ENCODE results near the gene ZNF611. TPM values are rescaled to one million over a fixed set of nuclear protein-coding genes. Genes with fewer than 3 reads are reported as not detected.
A peak's percentile ranks its signal among the peaks of the same experiment; 100 is the strongest.
"Not testable (repeated sequence)": the region's sequence is repeated elsewhere in the genome, so short reads cannot be mapped to it uniquely, and the experiment has no call there.

ZNF611 gene
- polyA plus RNA-seq (2013, experiment 1 of 2): 8.8 TPM
- polyA plus RNA-seq (2013, experiment 2 of 2): 7.4 TPM

- peaks cover 0 to 1% of the 10 kb centered on the region in 2 donors for H3K4me1 ChIP-seq (ENCODE audit: control insufficient read depth in 2 of 2, insufficient read depth in 1 of 2, low read depth in 1 of 2, low read length in 2 of 2)
- H3K27me3 ChIP-seq (ENCODE audit: control insufficient read depth in 3 of 3, insufficient read depth in 3 of 3, low read depth in 1 of 3, low read length in 3 of 3): no peaks in the 10 kb centered on the region
- peak within 1 kb of the TSS; percentile 48 for H3K23ac ChIP-seq (ENCODE audit: low read depth, low read length, poor library complexity)
- WGBS, 2 donors (ENCODE audit: extremely low coverage in 2 of 2, insufficient read length in 2 of 2, insufficient replicate concordance in 1 of 2): no CpG with 5 or more reads among the region's 38 CpGs
- H4K8ac ChIP-seq (ENCODE audit: low read depth, low read length): no peak within 1 kb of the TSS
- H3K79me1 ChIP-seq (ENCODE audit: low read depth, low read length): no peaks in the 10 kb centered on the region
- H3K14ac ChIP-seq (ENCODE audit: low read length): no peak within 1 kb of the TSS
- H4K91ac ChIP-seq (ENCODE audit: low read depth, low read length, poor library complexity): no peak within 1 kb of the TSS
- peaks cover 0 to 10% of the 10 kb centered on the region in 2 donors for H3K36me3 ChIP-seq (replicated peaks in 1 of 2; ENCODE audit: control insufficient read depth in 2 of 2, insufficient read depth in 2 of 2, low read length in 2 of 2)
- peak within 1 kb of the TSS; percentile 72 for H2BK5ac ChIP-seq (ENCODE audit: low read length)
- peak within 1 kb of the TSS; percentile 90 for H3K9ac ChIP-seq (ENCODE audit: low read depth, low read length, poor library complexity)
- peak within 1 kb of the TSS; percentile 82 to 89 for H3K4me3 ChIP-seq (ENCODE audit: low read length in 2 of 2)
- no peak within 1 kb of the TSS for H2BK12ac ChIP-seq (ENCODE audit: low read length)
- peak within 1 kb of the TSS; percentile 94 for H2AFZ ChIP-seq (ENCODE audit: low read length)
- H2AK5ac ChIP-seq (ENCODE audit: low read depth, low read length): no peak within 1 kb of the TSS
- H3K4ac ChIP-seq (ENCODE audit: low read length): no peak within 1 kb of the TSS
- H3K27ac ChIP-seq (replicated peaks; ENCODE audit: low read length): peak within 1 kb of the TSS; percentile 73
- H3K4me2 ChIP-seq (ENCODE audit: insufficient read depth, low read length, poor library complexity, severe bottlenecking): peak within 1 kb of the TSS; percentile 87
- peaks cover 1 to 7% of the 10 kb centered on the region in 2 donors for H3K9me3 ChIP-seq (replicated peaks in 1 of 2; ENCODE audit: control insufficient read depth in 2 of 2, insufficient read depth in 1 of 2, low read depth in 1 of 2, low read length in 2 of 2)
- H2BK15ac ChIP-seq (ENCODE audit: low read length): no peak within 1 kb of the TSS
- DNase-seq (ENCODE audit: low spot score): peak; percentile 90
- no peak within 1 kb of the TSS for H2BK120ac ChIP-seq (ENCODE audit: low read depth, low read length)
- peak within 1 kb of the TSS; percentile 80 for H3K18ac ChIP-seq (ENCODE audit: low read length)
These were observed at the start of gene ZNF611 for GRCh38 chr19:52734893-52735661. TSS of gene ZNF611 (minus strand) at chr19:52735044. CDS start at chr19:52715894, 19,150 bp downstream.

DNA sequence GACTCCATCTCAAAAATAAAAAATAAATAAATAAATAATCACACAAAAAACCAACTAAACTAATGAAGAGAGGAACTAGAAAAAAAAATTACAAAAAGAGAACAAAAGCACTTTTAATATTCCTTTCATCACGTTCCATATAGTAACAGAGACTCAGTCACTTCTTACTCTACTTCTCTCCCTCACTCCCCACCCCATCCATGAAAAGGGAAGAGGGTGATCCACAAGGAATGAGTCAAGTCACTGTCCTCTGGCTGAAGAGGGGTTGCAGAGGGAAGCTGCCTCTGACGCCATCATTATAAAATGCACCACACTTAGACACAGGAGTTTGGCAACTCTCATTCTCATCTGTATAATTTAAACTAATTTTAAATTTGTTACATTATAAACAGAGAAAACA is 48.0 kb upstream of the ZNF611 start:
- not testable (repeated sequence) for H2AFZ ChIP-seq (ENCODE audit: low read length); H3K4me3 ChIP-seq (ENCODE audit: low read length in 2 of 2); H3K4ac ChIP-seq (ENCODE audit: low read length); H3K23ac ChIP-seq (ENCODE audit: low read depth, low read length, poor library complexity); H3K36me3 ChIP-seq (replicated peaks in 1 of 2; ENCODE audit: control insufficient read depth in 2 of 2, insufficient read depth in 2 of 2, low read length in 2 of 2); H2BK12ac ChIP-seq (ENCODE audit: low read length); H3K4me2 ChIP-seq (ENCODE audit: insufficient read depth, low read length, poor library complexity, severe bottlenecking); H3K9ac ChIP-seq (ENCODE audit: low read depth, low read length, poor library complexity); H4K8ac ChIP-seq (ENCODE audit: low read depth, low read length); H2BK120ac ChIP-seq (ENCODE audit: low read depth, low read length); DNase-seq (ENCODE audit: low spot score); H4K91ac ChIP-seq (ENCODE audit: low read depth, low read length, poor library complexity); H3K4me1 ChIP-seq (ENCODE audit: control insufficient read depth in 2 of 2, insufficient read depth in 1 of 2, low read depth in 1 of 2, low read length in 2 of 2); H2AK5ac ChIP-seq (ENCODE audit: low read depth, low read length); H3K27ac ChIP-seq (replicated peaks; ENCODE audit: low read length); H3K9me3 ChIP-seq (replicated peaks in 1 of 2; ENCODE audit: control insufficient read depth in 2 of 2, insufficient read depth in 1 of 2, low read depth in 1 of 2, low read length in 2 of 2); H3K18ac ChIP-seq (ENCODE audit: low read length); H2BK5ac ChIP-seq (ENCODE audit: low read length); H3K79me1 ChIP-seq (ENCODE audit: low read depth, low read length); H2BK15ac ChIP-seq (ENCODE audit: low read length); H3K14ac ChIP-seq (ENCODE audit: low read length)
- no CpG with 5 or more reads among the region's 2 CpGs for WGBS, 2 donors (ENCODE audit: extremely low coverage in 2 of 2, insufficient read length in 2 of 2, insufficient replicate concordance in 1 of 2)
- peaks cover 0 to 13% (median 11%) of the 10 kb centered on the region in 3 experiments for H3K27me3 ChIP-seq (ENCODE audit: control insufficient read depth in 3 of 3, insufficient read depth in 3 of 3, low read depth in 1 of 3, low read length in 3 of 3)

DNA sequence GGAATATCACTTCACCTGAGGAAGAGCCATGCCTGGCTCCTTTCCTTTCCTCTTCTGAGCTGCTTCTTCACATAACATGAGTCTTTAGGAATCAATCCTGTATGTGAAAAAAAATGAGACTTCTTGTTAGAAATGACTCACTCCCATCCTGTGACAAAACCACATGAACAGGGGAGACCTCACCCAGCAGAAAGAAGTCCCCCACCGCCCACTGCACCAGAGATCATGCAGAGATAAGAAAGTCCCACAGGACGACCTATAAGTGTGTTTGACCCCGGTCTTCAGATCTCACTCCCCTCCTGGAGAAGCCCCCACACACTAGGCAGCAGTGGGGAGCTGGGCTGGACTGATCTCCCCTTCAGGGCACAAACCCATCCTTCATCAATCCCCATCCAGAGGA is 44.0 kb upstream of the ZNF611 start:
- Histone ChIP-seq H3K23ac (ENCODE audit: low read depth, low read length, poor library complexity) (no peak overlapping the region), H2AFZ (ENCODE audit: low read length) (no peak overlapping the region), H3K9ac (ENCODE audit: low read depth, low read length, poor library complexity) (no peak overlapping the region), H2BK120ac (ENCODE audit: low read depth, low read length) (no peak overlapping the region), H3K36me3 (replicated peaks in 1 of 2; ENCODE audit: control insufficient read depth in 2 of 2, insufficient read depth in 2 of 2, low read length in 2 of 2) (no peaks in the 10 kb centered on the region), H3K4ac (ENCODE audit: low read length) (no peak overlapping the region), H3K27ac (replicated peaks; ENCODE audit: low read length) (no peak overlapping the region), H3K4me2 (ENCODE audit: insufficient read depth, low read length, poor library complexity, severe bottlenecking) (no peak overlapping the region), H3K9me3 (replicated peaks in 1 of 2; ENCODE audit: control insufficient read depth in 2 of 2, insufficient read depth in 1 of 2, low read depth in 1 of 2, low read length in 2 of 2) (no peaks in the 10 kb centered on the region), H3K4me3 (ENCODE audit: low read length in 2 of 2) (no peak overlapping the region), H3K14ac (ENCODE audit: low read length) (no peak overlapping the region), H2BK12ac (ENCODE audit: low read length) (no peak overlapping the region), H3K27me3 (ENCODE audit: control insufficient read depth in 3 of 3, insufficient read depth in 3 of 3, low read depth in 1 of 3, low read length in 3 of 3) (no peaks in the 10 kb centered on the region), H2BK15ac (ENCODE audit: low read length) (no peak overlapping the region), H3K4me1 (ENCODE audit: control insufficient read depth in 2 of 2, insufficient read depth in 1 of 2, low read depth in 1 of 2, low read length in 2 of 2) (no peaks in the 10 kb centered on the region), H3K79me1 (ENCODE audit: low read depth, low read length) (no peaks in the 10 kb centered on the region), H2AK5ac (ENCODE audit: low read depth, low read length) (no peak overlapping the region), H4K8ac (ENCODE audit: low read depth, low read length) (no peak overlapping the region), H4K91ac (ENCODE audit: low read depth, low read length, poor library complexity) (no peak overlapping the region), H3K18ac (ENCODE audit: low read length) (no peak overlapping the region), H2BK5ac (ENCODE audit: low read length) (no peak overlapping the region)
- DNase-seq (ENCODE audit: low spot score): no peak
- no CpG with 5 or more reads among the region's 3 CpGs for WGBS, 2 donors (ENCODE audit: extremely low coverage in 2 of 2, insufficient read length in 2 of 2, insufficient replicate concordance in 1 of 2)

DNA sequence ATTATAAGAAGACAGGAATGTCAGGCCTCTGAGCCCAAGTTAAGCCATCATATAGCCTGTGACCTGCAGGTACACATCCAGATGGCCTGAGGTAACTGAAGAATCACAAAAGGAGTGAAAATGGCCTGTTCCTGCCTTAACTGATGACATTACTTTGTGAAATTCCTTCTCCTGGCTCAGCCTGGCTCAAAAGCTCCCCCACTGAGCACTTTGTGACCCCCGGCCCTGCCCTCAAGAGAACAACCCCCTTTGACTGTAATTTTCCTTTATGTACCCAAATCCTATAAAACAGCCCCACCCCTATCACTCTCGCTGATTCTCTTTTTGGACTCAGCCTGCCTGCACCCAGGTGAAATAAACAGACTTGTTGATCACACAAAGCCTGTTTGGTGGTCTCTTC is 21.6 kb upstream of the ZNF611 start:
- H2AFZ ChIP-seq (ENCODE audit: low read length); H2BK12ac ChIP-seq (ENCODE audit: low read length); H3K27me3 ChIP-seq (ENCODE audit: control insufficient read depth in 3 of 3, insufficient read depth in 3 of 3, low read depth in 1 of 3, low read length in 3 of 3); H2BK15ac ChIP-seq (ENCODE audit: low read length); H2BK120ac ChIP-seq (ENCODE audit: low read depth, low read length); H4K91ac ChIP-seq (ENCODE audit: low read depth, low read length, poor library complexity); H2AK5ac ChIP-seq (ENCODE audit: low read depth, low read length); H2BK5ac ChIP-seq (ENCODE audit: low read length); H3K23ac ChIP-seq (ENCODE audit: low read depth, low read length, poor library complexity); H3K9ac ChIP-seq (ENCODE audit: low read depth, low read length, poor library complexity); H3K27ac ChIP-seq (replicated peaks; ENCODE audit: low read length); H3K14ac ChIP-seq (ENCODE audit: low read length); H3K79me1 ChIP-seq (ENCODE audit: low read depth, low read length); H3K36me3 ChIP-seq (replicated peaks in 1 of 2; ENCODE audit: control insufficient read depth in 2 of 2, insufficient read depth in 2 of 2, low read length in 2 of 2); H3K18ac ChIP-seq (ENCODE audit: low read length); H3K4ac ChIP-seq (ENCODE audit: low read length); DNase-seq (ENCODE audit: low spot score); H3K4me3 ChIP-seq (ENCODE audit: low read length in 2 of 2); H3K4me2 ChIP-seq (ENCODE audit: insufficient read depth, low read length, poor library complexity, severe bottlenecking); H3K9me3 ChIP-seq (replicated peaks in 1 of 2; ENCODE audit: control insufficient read depth in 2 of 2, insufficient read depth in 1 of 2, low read depth in 1 of 2, low read length in 2 of 2); H3K4me1 ChIP-seq (ENCODE audit: control insufficient read depth in 2 of 2, insufficient read depth in 1 of 2, low read depth in 1 of 2, low read length in 2 of 2); H4K8ac ChIP-seq (ENCODE audit: low read depth, low read length): not testable (repeated sequence)
- no CpG with 5 or more reads among the region's 2 CpGs for WGBS, 2 donors (ENCODE audit: extremely low coverage in 2 of 2, insufficient read length in 2 of 2, insufficient replicate concordance in 1 of 2)
